ENCODE results near the gene BIN1.
A peak's percentile ranks its signal among the peaks of the same experiment; 100 is the strongest.
"Not testable (repeated sequence)": the region's sequence is repeated elsewhere in the genome, so short reads cannot be mapped to it uniquely, and the experiment has no call there.

The BIN1 gene

GRCh38 chr2:127134833-127135830 is 28.2 kb upstream of the BIN1 start:
- DNase-seq (ENCODE audit: low read depth, low spot score), result no peak

DNA sequence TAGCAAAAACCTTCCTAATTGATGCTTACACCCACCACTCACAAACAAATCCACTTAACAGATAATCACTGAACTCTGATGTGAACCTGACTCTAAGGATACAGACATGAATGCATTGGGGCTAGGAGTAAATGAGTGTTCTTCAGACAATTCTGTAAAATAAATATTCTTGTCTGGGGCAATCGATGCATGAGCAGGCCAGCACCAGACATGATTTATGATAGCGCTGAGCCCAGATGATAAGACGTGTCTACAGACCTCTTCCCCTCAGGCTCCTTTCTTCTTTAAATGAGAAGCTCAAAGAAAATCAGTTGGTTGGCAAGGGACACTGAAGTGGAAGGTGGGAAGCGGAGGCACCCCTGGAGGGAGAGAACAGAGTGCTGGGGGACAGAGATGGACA is 27.3 kb upstream of the BIN1 start:
- no peak for DNase-seq (ENCODE audit: low read depth, low spot score)

GRCh38 chr2:127133793-127134192 is 26.8 kb upstream of the BIN1 start:
- no peak for DNase-seq (ENCODE audit: low read depth, low spot score)

GRCh38 chr2:127130421-127130820 is 23.5 kb upstream of the BIN1 start:
- no peak for DNase-seq (ENCODE audit: low read depth, low spot score)

- DNase-seq (ENCODE audit: low read depth, low spot score), result no peak
These were observed 23.0 kb upstream of the BIN1 start for GRCh38 chr2:127129937-127130336.

GRCh38 chr2:127128445-127128904 is 21.5 kb upstream of the BIN1 start:
- DNase-seq (ENCODE audit: low read depth, low spot score), result peak; percentile 91

- DNase-seq (ENCODE audit: low read depth, low spot score), result no peak
These were observed 18.9 kb upstream of the BIN1 start for GRCh38 chr2:127125821-127126220.

DNA sequence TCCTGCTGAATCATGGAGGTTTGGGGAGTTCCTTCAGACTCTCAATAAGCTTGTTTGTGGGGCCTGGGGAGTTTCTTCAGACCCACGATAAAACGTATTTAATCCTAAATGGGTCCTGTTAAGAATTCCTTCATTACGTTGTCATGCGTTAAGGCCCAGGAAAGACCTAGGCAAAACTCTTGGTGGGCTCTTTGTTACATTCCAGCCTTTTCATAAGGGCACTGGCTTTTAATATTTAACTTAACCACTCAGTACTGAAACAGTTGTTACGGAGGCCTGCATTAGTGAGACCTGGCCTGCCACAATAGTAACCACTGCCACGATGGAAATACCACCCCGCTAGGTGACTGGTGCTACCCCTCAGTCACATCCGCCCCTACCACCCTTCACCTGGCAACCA is 17.5 kb upstream of the BIN1 start:
- no peak for DNase-seq (ENCODE audit: low read depth, low spot score)

DNA sequence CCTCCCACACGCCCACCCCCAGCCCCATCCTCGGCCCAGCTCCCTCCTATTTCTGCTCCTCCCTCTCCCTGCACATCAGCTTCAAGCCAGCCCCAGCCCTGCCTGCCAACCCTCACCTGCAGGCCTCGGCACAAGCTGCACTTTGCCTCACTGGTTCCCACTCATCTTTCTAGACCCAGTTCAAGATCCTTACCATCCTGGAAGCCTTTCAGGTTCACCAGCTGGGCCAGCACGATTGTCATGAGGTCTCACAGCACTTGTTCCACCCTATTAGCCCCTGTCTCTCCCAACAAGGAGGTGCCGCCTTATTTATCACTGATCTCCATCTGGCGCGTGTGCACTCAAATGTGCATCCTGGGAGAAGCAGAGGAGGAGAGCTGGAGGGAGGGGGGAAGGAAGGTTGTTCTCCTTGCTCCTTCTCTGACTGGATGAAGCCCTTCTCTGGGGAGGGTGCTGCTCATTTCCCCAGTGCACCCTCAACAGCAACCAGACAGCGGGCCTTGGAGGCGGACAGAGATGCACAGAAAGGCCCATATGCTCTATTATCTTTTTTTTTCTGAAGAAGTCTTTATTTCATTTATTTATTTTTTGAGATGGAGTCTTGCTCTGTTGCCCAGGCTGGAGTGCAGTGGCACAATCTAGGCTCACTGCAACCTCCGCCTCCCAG is 15.5 kb upstream of the BIN1 start:
- DNase-seq (ENCODE audit: low read depth, low spot score), result no peak

GRCh38 chr2:127121776-127122176 is 14.8 kb upstream of the BIN1 start:
- no peak for DNase-seq (ENCODE audit: low read depth, low spot score)

- DNase-seq (ENCODE audit: low read depth, low spot score), result no peak
These were observed 14.4 kb upstream of the BIN1 start for GRCh38 chr2:127121353-127121752.

DNA sequence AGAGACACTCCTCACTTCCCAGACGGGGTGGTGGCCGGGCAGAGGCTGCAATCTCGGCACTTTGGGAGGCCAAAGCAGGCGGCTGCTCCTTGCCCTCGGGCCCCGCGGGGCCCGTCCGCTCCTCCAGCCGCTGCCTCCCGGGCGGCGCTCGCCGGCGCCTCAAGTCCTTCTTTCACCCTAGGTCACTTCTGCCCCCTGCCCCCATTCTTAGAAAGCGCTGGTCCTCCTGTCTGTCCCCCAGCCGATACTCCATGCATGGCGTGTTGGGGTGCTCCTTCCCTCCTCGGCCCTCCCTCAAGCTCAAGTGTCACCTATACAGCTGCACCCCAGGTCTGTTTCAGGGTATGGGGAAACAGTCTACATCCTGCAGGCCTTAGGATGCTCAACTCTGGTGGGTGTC is 13.5 kb upstream of the BIN1 start:
- not testable (repeated sequence) for DNase-seq (ENCODE audit: low read depth, low spot score)

DNA sequence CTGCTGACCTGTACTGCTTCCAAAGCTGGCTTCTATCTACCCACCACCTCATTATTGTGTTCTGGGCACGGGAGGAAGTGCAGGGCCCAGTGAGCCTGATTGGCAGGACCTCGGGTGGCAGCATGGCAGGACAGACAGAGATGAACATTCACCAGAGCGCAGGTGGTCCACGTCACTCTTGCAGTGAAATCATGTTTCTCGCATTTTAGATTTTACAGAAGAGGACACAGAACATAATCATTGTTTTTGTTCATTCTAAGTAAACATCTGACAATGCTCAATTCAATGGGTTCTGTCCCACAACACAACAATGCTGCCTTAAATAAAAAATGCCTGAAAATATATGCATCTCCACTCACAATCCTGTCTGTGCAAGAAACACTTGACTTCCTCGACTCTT is 11.5 kb upstream of the BIN1 start:
- DNase-seq (ENCODE audit: low read depth, low spot score), result no peak

GRCh38 chr2:127118038-127118437 is 11.1 kb upstream of the BIN1 start:
- no peak for DNase-seq (ENCODE audit: low read depth, low spot score)

DNA sequence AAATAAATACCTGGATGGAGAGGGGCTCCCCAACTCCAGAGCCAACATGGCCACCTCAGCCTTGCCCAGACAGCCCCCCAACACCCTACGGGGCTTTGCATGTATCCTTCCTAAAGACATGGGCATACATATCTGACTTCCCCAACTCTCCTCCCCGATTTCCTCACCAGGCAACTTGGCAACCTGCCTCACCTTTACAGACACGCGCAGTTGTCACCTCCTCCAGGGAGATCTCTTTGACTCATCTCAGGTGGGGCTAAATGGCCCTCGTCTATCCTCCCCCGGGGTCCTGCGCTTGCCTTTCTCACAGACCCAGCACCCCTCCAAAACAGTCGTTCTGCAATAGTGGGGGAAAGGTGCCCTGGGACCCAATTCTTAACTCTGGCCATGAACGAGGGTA is 10.6 kb upstream of the BIN1 start:
- no peak for DNase-seq (ENCODE audit: low read depth, low spot score)

GRCh38 chr2:127115471-127116199 is 8.7 kb upstream of the BIN1 start:
- DNase-seq (ENCODE audit: low read depth, low spot score), result no peak

GRCh38 chr2:127110985-127111384 is 4.0 kb upstream of the BIN1 start:
- DNase-seq (ENCODE audit: low read depth, low spot score), result no peak

DNA sequence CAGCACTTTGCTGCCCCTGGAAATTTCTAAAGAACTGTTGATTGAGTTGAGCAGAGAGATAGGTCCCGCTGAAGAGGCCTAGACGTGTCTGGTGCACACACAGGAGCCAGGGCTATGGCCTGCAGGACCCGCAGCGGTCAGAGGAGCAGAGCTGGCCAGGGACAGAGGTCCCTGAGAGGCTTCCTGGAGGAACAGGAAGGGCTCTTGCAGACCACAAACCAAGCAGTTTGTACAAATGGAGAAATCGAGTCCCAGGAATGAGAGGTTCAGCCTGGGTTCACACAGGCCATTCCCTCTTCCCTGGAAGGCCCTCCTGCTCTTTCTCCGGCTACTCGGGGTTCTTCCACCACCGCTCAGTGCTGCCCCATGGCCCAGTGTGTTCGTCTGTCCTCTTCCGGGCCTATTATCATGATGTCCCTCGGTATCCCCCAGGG is 1.2 kb upstream of the BIN1 start:
- DNase-seq (ENCODE audit: low read depth, low spot score), result no peak

GRCh38 chr2:127107622-127107999 is 657 bp upstream of the BIN1 start:
- DNase-seq (ENCODE audit: low read depth, low spot score), result no peak

DNA sequence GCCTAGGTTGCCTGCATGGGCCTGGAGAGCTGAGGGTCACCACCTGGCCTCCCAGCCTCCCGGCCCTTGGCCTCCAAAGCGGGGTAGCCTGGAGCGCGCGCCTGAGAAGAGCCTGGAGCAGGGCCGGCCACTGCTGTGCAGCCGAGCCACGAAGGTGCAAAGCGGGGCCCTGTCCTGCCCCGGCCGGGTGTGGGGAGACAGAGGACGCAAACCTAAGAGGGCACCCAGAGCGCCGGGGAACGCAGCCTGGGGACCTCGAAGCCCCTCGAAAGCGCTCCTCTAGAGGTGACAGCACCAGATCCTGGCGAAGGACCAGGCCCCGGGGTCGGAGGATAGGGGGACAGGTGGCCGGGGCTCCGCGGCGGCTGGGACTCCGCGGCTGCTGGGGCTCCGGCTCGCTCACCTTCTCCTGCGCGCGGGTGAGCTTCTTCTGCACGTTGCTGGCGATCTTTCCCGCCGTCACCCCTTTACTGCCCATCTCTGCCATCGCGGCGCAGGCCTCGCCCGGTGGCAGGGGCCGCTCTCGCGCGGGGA is 430 bp downstream of the BIN1 start:
- no peak for DNase-seq (ENCODE audit: low read depth, low spot score)

- no peak for DNase-seq (ENCODE audit: low read depth, low spot score)
These were observed 1.1 kb downstream of the BIN1 start for GRCh38 chr2:127105656-127106456.

All from iPS DF 19.7 (cell line).